H4 (cell line): Measurements from ENCODE around the gene ISM2. TPM values are rescaled to one million over a fixed set of nuclear protein-coding genes. Genes with fewer than 3 reads are reported as not detected.
"Not testable (repeated sequence)": the region's sequence is repeated elsewhere in the genome, so short reads cannot be mapped to it uniquely, and the experiment has no call there.

Source experiments
- DNase-seq: peaks from one replicate; pipeline ENCODE4 v3.0.0-alpha.2; 2015; ENCODE audit warnings: low spot score
- total RNA-seq: library from RNA; depleted of rRNA; stranded (reverse); fragments of >200 nt; shearing (Covaris generic); gene quantifications from 2 replicates; pipeline ENCODE4 v1.2.3, GENCODE V29; 2014; rRNA removed

The ISM2 gene
- total RNA-seq: not detected in 2 replicates

GRCh38 chr14:77498120-77498979 is at the start of gene ISM2:
ISM2 (minus strand) TSS chr14:77498816; CDS start chr14:77498793, 23 bp downstream.
- no peak for DNase-seq

- no peak for DNase-seq
Measured at GRCh38 chr14:77547512-77548180, 49.0 kb upstream of the ISM2 start.

DNA sequence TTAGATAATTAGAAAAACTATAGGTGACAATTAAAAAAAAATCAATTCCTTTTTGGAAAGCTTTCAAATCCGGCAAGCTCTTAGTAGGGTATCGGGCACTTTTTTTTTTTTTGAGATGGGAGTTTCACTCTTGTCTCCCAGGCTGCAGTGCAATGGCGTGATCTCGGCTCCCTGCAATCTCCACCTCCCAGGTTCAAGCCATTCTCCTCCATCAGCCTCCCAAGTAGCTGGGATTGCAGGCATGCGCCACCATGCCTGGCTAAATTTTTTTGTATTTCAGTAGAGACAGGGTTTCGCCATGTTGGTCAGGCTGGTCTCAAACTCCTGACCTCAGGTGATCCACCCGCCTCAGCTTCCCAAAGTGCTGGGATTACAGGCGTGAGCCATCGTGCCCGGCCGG is 46.6 kb upstream of the ISM2 start:
- not testable (repeated sequence) for DNase-seq

- no peak for DNase-seq
Measured at GRCh38 chr14:77544571-77544970, 46.0 kb upstream of the ISM2 start.

GRCh38 chr14:77543637-77544334 is 45.2 kb upstream of the ISM2 start:
- DNase-seq: no peak

- DNase-seq: no peak
Measured at GRCh38 chr14:77543240-77543551, 44.6 kb upstream of the ISM2 start.

- peak; percentile 37 for DNase-seq
Measured at GRCh38 chr14:77542421-77543239, 44.0 kb upstream of the ISM2 start.

DNA sequence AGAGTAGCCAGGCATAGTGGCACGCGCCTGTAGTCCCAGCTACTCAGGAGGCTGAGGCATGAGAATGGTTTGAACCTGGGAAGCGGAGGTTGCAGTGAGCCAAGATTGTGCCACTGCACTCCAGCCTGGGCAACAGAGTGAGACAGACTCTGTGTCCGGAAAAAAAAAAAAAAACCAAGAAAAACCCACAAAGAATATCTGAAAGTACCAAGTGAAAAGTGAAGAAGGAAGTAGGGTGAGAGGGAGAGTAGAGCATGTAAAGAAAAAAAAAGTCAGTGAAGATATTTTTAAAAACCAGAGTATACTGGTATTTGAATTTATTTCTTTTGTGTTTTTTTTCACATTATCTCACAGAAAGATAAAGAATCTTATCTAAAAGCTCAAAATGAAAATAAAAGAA is 43.3 kb upstream of the ISM2 start:
- DNase-seq: no peak

DNA sequence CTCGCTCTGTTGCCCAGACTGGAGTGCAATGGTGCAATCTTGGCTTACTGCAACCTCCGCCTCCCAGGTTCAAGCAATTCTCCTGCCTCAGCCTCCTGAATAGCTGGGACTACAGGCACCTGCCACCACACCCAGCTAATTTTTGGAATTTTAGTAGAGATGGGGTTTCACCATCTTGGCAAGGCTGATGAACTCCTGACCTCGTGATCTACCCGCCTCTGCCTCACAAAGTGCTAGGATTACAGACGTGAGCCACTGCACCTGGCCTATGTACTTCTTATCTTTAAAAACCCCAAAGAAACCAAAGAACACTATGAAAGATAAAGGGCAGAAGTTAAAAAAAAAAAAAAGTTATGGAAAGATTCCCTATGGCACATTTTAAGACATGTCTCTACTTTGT is 38.3 kb upstream of the ISM2 start:
- DNase-seq: not testable (repeated sequence)

DNA sequence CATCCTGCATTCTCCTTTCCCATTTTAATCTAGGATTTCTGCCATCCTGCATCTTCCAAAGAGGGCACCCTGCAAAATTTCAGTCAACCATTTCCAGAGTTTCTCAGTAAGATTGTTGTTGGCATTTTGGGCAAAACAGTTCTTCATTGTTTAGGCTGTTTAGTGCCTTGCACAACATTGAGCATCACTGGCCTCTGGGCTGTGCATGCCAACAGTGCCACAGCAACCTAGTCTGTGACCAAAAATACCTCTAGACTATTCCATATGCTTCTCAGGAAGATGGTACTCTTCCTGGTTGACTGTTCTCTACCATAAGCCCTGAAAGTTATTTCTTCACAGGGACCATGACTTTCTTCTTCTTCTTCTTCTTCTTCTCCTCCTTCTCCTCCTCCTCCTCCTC is 32.5 kb upstream of the ISM2 start:
- DNase-seq: no peak

DNA sequence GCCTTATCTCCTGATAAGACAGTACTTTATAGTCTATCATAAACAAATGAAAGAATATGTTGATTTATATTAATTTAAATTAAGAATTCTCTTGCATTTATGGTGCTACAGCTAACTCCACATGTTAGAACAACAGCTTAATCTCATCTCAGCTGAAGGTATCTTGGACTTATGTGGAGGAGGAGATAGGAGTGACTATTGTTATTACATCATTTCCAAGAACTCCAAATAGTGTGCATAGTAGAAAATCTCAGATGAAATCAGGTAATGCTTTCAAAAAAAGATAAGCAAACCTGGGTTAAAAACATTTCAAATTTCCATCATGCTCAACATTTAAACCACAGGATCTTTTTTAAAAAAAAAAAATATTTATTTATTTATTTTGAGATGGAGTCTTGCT is 31.3 kb upstream of the ISM2 start:
- DNase-seq: no peak

DNA sequence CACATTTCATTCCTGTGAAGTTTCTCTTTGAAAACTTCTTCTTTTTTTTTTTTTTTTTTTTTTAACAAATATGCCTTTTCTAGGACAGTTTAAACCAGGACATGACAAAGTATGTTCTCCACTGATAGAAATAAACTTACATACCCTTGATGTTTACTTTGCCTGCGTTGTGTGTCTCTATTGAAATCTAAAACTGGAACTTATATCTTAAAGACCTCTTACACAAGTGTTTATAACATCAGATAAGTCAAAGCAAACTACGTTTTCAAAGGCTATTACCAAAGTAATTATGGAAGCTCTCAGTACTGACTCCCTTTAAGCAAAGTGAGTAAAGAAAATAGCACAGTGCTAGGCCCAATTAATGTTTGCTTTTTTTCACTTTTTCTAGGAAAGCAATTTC is 30.6 kb upstream of the ISM2 start:
- DNase-seq: no peak

GRCh38 chr14:77528701-77529100 is 30.1 kb upstream of the ISM2 start:
- DNase-seq: not testable (repeated sequence)

GRCh38 chr14:77526266-77526665 is 27.6 kb upstream of the ISM2 start:
- DNase-seq: no peak

DNA sequence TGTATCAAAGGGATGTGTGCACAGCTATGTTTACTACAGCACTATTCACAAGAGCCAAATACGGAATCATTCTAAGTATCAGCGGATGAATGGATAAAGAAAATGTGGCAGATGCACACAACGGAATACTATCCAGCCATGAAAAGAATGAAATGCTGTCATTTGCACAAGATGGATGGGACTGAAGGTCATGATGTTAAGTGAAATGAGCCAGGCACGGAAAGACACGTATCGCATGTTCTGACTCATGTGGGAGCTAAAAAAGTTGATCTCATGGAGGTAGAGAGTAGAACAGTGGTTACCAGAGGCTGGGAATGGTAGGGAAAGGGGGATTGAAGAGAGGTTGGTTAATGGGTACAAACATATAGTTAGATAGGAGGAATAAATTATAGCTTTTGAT is 25.9 kb upstream of the ISM2 start:
- DNase-seq: no peak

DNA sequence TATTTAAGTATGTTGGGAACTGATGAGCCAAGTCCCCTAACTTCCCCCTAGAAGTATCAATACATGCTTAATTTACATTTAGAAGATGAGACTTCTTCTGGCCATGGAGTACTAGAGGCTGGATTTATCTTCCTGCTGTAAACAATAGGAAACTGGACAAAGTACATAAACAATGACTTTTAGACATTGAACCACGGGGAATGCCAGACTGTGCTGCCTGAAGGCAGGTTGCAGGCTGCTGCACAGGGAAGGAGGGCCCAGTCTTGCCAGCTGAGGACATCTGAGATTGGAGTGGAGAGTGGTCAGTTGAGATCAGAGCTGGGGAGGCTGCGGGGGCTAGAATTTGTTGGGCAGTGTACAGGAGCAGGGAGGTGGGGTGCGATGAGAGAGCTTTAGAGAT is 24.5 kb upstream of the ISM2 start:
- DNase-seq: no peak

- no peak for DNase-seq
Measured at GRCh38 chr14:77520555-77520954, 21.9 kb upstream of the ISM2 start.

- DNase-seq: no peak
Measured at GRCh38 chr14:77516126-77516525, 17.5 kb upstream of the ISM2 start.

DNA sequence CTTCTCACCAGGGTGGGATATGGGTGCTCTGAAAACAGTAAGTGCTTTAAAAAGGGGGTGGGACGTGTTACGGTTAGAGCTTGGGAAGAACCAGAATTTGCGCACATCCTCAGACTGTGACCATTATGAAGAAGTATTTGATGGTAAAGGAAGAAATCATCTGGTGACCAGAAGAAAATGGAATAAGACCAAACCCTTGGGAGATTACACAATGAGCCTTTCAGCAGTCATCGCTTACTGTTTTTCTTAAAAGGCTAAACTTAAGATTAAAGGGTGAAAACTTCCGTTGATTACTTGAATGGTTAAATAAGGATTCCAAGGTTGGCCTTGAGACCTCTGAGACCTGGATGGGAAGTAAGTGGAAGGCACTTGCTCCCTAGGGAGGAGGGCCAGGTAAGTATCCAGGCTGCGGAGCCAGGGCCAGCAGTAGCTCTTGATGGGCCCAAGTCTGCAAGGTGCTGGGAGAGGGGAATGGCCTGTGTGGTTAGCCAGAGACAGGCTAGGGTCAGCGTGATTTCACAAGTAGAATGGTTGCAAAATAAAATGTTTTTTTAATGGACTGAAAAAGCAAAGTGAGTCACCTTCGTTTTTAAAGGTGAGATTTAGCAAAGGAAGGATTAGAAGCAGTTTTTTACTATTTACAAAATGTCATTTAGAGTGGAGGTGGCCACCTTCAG is 13.0 kb upstream of the ISM2 start:
- DNase-seq: no peak

- no peak for DNase-seq
Measured at GRCh38 chr14:77509366-77509765, 10.8 kb upstream of the ISM2 start.

DNA sequence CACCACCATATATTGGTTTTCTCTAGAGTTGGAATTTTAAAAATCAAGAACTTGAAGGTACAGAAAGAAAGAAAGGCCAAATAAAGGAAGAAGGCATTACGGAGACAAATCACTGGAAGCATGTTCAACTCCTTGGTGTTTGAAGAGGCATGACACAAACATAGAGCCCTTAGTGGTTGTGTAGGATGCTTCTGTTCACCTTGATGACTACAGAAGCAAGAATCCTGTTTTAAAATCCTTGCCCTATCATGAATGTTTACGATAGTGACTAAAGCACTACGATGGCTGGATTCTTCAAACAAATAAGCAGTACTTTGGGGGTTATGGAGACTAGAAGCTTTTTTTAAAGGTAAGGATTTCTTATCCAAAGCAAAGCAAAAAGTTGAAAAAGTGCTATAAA is 10.3 kb upstream of the ISM2 start:
- no peak for DNase-seq
